Activated naive CD8-positive, alpha-beta T cell treated with anti-CD3 and anti-CD28 coated beads, Interleukin-2, amount 50 U/mL, for 16 hours (primary cell): ENCODE measurements around the gene KL.

ENCODE experiments used
- DNase-seq: peaks from one replicate; pipeline ENCODE4 v3.0.0-alpha.2; 2020; ENCODE audit warnings: low read depth, low spot score

KL gene

GRCh38 chr13:33034882-33035520 lies 18.8 kb downstream of the KL start:
- no peak for DNase-seq

GRCh38 chr13:33037673-33038072 lies 21.4 kb downstream of the KL start:
- no peak for DNase-seq

DNA sequence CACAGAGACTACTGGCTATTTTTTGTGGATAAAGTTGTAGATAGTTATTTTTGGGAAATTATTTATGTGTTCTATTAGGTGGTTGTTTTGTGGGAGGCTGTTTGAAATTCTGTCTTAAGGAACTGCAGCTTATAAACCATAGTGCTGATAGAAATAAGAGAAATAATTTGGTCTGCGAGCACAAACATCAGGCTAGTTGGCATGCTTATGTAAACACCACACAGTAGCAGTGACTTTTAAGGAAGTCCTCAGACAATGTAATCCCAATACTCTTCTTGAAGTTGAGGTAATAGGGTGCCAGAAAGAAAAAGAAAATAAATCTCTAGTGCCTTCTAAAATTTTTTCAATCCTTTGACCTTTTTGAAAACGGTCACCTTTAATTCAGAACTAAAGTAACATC lies 23.9 kb downstream of the KL start:
- DNase-seq, result no peak

- no peak for DNase-seq
Observed at GRCh38 chr13:33045851-33046592, 29.8 kb downstream of the KL start.

DNA sequence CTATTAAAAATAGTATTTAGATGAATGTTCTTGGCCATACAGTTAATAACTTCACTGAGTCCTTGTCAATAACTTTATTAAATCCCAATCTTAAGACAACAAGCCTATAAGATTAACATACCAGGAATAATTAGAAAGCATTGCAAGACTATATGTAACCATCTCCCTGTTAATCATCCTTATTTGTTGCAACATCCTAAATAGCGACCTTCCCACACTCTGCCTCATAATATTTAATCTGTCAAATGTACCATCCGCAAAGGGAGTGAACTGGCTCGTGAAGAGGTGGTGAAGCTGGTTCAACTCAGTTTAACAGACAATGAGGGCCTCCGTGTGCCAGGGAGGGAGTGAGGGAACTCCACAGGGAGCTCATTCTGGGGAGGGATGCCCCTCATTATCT lies 33.9 kb downstream of the KL start:
- no peak for DNase-seq

- DNase-seq, result no peak
Observed at GRCh38 chr13:33051632-33052031, 35.4 kb downstream of the KL start.

GRCh38 chr13:33052506-33053280 lies 36.5 kb downstream of the KL start:
- no peak for DNase-seq

DNA sequence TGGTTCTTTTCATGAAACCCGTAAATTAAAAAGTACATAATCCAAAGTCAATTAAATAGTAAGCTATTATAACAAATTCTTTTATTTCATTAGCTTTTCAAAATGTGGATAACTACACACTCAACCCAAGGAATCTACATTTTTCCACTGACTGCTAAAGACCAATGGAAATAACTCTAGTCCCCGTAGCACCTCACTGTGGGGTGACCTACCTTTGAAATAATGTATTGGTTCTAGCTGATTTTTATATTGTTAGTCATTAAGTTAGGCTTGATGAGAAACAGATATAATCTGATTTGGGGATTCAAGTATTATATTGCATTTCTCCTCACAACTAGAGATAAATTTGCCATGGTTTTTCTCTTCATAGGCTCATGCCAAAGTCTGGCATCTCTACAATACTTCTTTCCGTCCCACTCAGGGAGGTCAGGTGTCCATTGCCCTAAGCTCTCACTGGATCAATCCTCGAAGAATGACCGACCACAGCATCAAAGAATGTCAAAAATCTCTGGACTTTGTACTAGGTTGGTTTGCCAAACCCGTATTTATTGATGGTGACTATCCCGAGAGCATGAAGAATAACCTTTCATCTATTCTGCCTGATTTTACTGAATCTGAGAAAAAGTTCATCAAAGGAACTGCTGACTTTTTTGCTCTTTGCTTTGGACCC lies 37.3 kb downstream of the KL start:
- no peak for DNase-seq

GRCh38 chr13:33057019-33057780 lies 41.0 kb downstream of the KL start:
- DNase-seq, result no peak

GRCh38 chr13:33058776-33059327 lies 42.6 kb downstream of the KL start:
- DNase-seq, result no peak

GRCh38 chr13:33060815-33061214 lies 44.6 kb downstream of the KL start:
- DNase-seq, result no peak

GRCh38 chr13:33066329-33066728 lies 50.1 kb downstream of the KL start:
- DNase-seq, result no peak

GRCh38 chr13:33069365-33069764 lies 53.1 kb downstream of the KL start:
- no peak for DNase-seq

DNA sequence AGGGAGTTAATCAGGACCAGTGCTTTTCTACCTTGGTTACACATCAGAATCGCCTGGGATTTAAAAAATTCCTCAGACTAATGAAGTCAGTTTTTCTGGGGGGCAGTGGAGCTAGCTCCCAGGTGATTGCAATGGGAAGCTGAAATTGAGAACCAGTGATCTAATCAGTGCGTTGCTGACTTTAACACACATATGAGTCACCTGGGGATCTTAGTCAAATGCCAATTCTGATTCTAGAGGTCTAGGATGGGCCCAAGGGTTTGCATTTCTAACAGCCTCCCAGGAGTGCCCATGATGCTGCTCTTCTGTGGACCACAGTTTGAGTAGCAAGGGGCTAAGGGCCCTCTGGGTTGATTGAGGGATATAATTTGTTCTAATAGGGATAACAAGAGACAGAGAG lies 54.5 kb downstream of the KL start:
- no peak for DNase-seq

DNA sequence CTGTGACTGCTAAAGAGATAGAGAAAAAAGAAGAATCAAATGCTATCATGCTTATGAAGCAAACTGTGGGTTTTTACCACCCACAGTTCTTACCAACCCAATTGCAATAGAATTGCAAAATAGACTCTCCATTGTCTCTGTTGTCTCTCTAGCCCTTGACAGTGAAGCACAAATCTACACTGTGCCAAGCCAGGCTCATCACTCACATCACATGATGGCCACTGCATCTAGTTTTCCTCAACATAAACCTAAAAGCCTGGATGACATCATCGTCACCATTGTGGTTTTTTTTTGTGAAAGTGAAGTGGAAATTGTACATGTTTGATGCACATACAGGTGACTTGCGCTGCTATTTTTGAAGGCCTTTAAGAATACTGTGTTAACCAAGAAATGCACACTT lies 56.1 kb downstream of the KL start:
- DNase-seq, result no peak

DNA sequence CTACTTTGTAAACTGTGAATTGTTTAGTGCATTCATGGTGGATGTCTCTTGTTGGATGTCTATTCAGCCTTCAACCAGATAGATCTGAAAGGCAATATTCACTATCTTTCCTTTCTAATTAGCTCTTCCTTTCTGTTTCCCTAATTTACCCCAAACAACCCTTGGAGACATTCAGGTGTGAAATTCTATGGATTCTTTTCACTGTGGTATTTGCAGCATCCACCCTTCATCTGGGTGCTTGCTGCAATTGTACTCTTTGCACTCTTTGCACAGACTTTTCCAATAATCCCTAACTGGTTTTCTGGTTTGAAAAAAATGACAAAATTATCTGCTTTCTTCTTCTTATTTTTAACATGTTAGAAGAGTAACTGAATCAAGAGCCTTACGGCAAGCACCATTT lies 56.5 kb downstream of the KL start:
- no peak for DNase-seq

DNA sequence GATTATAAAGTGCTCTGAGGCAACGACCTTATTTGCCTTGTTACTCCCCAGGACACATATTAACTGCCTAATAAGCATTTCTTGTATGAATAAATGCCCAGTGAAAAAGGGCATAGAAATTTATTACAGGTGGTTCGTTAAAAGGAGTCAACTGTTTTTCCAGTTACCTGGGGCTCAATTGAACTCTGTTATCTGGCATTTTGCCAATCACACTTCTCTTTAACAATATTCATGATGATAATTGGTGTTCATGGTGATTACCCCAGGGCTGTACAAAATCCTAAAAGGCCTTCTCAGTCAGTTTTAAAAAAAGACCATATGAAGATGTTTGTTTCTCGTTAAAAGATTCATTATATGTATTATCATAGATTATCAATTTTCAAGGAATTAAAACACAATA lies 57.1 kb downstream of the KL start:
- no peak for DNase-seq

GRCh38 chr13:33076001-33076992 lies 60.1 kb downstream of the KL start:
- DNase-seq, result no peak

DNA sequence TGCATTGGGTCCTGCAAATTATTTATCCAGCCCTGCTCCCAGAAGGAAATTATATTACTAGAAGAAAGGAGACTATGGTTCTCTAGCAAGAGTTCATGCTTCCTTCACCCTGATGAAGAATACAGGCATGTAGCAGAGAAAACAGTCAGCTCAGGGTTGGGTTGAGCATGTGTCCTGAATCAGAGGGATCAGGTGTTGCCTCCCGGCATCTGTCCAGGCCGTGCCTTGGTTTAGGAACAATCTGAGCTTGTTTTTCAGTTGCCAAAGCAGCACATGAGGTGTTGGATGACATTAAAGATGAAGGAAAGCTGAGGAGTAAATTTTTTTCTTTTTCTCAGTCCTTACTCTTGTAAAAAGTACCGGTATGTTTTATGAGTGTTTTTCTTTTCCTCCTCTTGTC lies 62.0 kb downstream of the KL start:
- DNase-seq, result no peak

DNA sequence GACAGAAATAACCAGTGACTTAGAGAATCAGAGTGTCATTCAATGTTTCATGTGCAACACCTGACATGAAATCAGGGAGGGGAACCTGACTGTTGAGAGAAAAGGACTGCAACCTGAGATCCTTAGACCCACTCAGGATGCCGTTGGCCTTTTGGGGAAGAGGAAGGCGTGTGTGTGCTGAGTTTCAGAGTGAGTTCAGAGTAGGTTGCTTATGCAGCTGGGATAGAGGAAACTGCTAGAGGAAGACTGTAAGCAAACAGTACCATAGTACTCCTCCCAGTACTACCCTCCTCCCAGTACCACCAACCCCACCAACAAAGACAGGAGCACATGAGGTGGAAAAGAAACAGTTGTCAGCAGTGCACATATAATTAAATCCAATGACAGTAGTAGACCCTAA lies 63.7 kb downstream of the KL start:
- no peak for DNase-seq
